ENCODE measurements around the gene CTNNA2. TPM values are rescaled to one million over a fixed set of nuclear protein-coding genes. Genes with fewer than 3 reads are reported as not detected.

CTNNA2 gene
- total and polyA plus RNA-seq, 12 donors = 0.09 to 0.57 (median 0.15) TPM; not detected in 9

DNA sequence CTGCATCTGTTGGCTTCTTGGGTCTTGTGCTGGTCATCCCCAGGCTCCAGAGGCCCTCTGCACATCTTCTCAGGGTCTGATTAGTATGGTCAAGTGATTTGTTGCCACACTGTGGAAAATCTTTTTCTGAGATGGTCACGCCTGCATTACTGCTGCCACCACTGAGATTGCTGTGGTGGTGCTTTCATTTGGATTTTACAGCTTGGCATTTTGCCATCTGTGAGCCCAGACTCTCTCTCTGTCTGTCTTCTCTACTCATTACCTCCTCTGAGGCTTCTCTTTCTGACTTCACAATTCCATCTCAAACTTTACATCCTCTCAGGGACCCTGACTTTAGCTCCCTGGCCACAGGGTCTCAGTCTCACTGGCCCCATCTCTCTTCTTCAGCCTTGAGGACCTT, 637.1 kb downstream of the CTNNA2 start:
- Histone ChIP-seq H3K27ac (no peak overlapping the region), H3K4me1 (no peaks in the 10 kb centered on the region), H3K9me3 (no peaks in the 10 kb centered on the region), H3K27me3 (no peaks in the 10 kb centered on the region), H3K36me3 (no peaks in the 10 kb centered on the region), H3K4me3 (no peak overlapping the region)
- ATAC-seq (no peak), DNase-seq (no peak)
- intact Hi-C loops (cut with DNase I) = no loop called here
- TF ChIP-seq, protein P1, sequence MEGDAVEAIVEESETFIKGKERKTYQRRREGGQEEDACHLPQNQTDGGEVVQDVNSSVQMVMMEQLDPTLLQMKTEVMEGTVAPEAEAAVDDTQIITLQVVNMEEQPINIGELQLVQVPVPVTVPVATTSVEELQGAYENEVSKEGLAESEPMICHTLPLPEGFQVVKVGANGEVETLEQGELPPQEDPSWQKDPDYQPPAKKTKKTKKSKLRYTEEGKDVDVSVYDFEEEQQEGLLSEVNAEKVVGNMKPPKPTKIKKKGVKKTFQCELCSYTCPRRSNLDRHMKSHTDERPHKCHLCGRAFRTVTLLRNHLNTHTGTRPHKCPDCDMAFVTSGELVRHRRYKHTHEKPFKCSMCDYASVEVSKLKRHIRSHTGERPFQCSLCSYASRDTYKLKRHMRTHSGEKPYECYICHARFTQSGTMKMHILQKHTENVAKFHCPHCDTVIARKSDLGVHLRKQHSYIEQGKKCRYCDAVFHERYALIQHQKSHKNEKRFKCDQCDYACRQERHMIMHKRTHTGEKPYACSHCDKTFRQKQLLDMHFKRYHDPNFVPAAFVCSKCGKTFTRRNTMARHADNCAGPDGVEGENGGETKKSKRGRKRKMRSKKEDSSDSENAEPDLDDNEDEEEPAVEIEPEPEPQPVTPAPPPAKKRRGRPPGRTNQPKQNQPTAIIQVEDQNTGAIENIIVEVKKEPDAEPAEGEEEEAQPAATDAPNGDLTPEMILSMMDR (IDR thresholded peaks at IDR 0.05) = no peak
- WGBS, 2 donors = 90 to 91% methylated on average over 1 of the region's 1 CpG

DNA sequence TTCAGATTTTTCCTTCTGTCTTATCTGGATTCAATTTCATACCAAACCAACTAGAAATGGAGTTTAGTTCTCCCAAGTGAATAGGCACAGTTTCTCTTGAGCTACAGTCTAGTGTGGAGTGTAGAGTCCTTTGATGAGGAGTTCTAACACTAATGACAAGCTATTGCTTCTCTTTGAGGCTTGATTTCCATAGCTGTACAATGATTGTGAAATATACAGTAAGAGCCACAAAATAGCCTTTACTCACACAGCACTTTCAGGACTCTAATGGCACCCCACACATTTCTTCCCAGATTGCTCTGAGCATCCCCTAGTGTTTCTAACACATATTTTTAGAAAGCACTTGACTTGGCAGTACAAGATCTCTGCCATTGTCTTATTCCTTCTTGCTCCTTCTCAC, 638.4 kb downstream of the CTNNA2 start:
- no peak for ATAC-seq
- H3K4me3 ChIP-seq = no peak overlapping the region
- H3K27me3 ChIP-seq = no peaks in the 10 kb centered on the region
- H3K9me3 ChIP-seq = no peaks in the 10 kb centered on the region
- TF ChIP-seq, protein P1 (IDR thresholded peaks at IDR 0.05) = no peak
- H3K4me1 ChIP-seq = no peaks in the 10 kb centered on the region
- DNase-seq = no peak
- H3K27ac ChIP-seq = no peak overlapping the region
- no peaks in the 10 kb centered on the region for H3K36me3 ChIP-seq
- intact Hi-C loops (cut with DNase I) = no loop called here

DNA sequence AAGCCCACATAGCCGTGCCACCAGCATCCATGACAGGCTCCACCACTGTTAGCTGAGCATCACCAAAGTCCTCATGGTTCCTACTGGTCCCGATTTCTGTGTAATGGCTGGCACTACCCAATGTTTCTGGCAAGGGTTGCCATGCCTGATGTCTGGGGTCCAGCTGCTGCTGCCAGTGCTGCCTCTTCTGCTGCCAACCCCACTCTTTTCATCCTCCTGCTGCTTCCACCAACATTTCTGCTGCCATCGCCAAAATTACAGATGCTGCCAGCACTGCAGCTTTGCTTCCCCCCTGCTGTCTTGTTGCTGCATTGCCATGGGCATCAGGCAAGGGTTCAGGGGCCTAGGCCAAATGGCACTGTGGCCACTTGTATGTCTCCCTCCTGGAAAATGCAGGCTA, 638.8 kb downstream of the CTNNA2 start:
- WGBS, 2 donors = 91 to 97% methylated on average over 3 of the region's 3 CpGs
- ATAC-seq = no peak
- intact Hi-C loops (cut with DNase I) = no loop called here

DNA sequence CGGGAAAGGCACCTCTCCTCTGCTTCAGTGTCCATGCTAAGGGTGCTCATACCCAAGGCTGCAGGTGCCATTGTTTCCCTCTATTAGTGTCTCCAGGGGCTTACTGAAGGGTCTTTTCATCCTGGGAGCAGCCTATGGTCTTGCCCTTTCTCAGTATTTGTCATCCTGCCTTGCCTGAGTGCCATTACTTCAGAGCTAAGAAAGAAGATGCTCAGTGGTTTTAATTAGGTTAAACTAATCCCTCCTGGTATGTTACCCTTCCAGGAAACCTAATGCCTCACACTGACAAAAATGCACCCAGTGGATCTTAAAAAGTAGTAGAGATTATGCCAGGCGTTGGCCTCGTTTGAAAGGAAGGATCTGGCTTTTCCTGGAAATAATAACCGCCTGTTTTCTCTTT, 640.3 kb downstream of the CTNNA2 start:
- H3K27me3 ChIP-seq = no peaks in the 10 kb centered on the region
- ATAC-seq = no peak
- TF ChIP-seq, protein P1 (IDR thresholded peaks at IDR 0.05) = no peak

More for the DNA sequence above, 638.8 kb downstream of the CTNNA2 start:
- Histone ChIP-seq H3K4me1 (no peaks in the 10 kb centered on the region), H3K9me3 (no peaks in the 10 kb centered on the region), H3K4me3 (no peak overlapping the region), H3K27ac (no peak overlapping the region), H3K27me3 (no peaks in the 10 kb centered on the region), H3K36me3 (no peaks in the 10 kb centered on the region)
- no peak for DNase-seq
- TF ChIP-seq, protein P1 (IDR thresholded peaks at IDR 0.05) = no peak

DNA sequence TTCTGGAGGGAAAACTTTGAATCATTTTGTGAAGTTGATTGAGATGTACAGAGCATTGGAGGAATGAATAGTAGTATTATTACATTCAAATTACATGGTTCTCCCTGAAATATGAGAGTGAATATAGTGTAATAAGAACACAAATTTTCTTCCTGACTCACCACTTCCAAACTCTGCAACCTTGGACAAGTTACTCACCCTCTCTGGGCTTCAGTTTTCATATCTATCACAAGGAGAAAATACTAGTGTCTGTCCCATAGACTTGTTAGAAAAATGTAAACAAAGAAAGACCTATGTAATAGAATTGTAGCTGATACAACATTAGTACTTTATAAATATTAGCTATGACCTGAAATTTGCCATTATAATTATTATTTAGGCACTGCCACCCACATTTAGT, 640.9 kb downstream of the CTNNA2 start:
- Histone ChIP-seq H3K27ac (no peak overlapping the region), H3K36me3 (no peaks in the 10 kb centered on the region), H3K4me1 (no peaks in the 10 kb centered on the region), H3K4me3 (no peak overlapping the region), H3K27me3 (no peaks in the 10 kb centered on the region), H3K9me3 (no peaks in the 10 kb centered on the region)
- TF ChIP-seq, protein P1 (IDR thresholded peaks at IDR 0.05) = no peak
- intact Hi-C loops (cut with DNase I) = no loop called here
- DNase-seq = no peak
- ATAC-seq = no peak

More for the DNA sequence above, 640.3 kb downstream of the CTNNA2 start:
- intact Hi-C loops (cut with DNase I) = no loop called here
- Histone ChIP-seq H3K27ac (no peak overlapping the region), H3K36me3 (no peaks in the 10 kb centered on the region), H3K9me3 (no peaks in the 10 kb centered on the region), H3K4me3 (no peak overlapping the region), H3K4me1 (no peaks in the 10 kb centered on the region)
- DNase-seq = no peak
- WGBS, 2 donors = 68 to 72% methylated on average over 4 of the region's 4 CpGs

Data from heart right ventricle (tissue), 16 donors.